ENCODE results near the gene SHF.

DNA sequence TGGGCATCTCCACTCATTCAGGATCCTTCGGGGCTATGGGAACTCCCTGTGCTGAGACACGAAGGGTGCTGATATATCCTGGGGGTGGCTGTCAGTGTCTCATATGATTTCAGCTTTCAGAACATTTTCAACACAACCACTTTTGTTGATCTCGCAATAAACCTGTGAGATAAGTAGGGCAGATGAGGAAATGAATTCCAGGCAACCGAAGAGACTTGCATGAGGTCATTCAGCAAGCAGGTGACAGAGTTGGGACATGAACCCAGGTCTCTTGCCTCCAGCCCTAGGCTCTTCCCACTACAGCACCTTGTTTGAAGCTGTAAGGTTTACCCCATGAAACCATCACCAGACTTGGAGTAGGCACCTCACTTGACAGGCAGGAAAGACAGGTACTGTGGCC is 41.4 kb downstream of the SHF start:
- TF ChIP-seq RCOR1 (IDR thresholded peaks at IDR 0.05; ENCODE audit: insufficient replicate concordance, low read length) = no peak
- no peak for TF ChIP-seq POLR2A (IDR thresholded peaks at IDR 0.05; ENCODE audit: low read depth, low read length)
- TF ChIP-seq, protein P1, sequence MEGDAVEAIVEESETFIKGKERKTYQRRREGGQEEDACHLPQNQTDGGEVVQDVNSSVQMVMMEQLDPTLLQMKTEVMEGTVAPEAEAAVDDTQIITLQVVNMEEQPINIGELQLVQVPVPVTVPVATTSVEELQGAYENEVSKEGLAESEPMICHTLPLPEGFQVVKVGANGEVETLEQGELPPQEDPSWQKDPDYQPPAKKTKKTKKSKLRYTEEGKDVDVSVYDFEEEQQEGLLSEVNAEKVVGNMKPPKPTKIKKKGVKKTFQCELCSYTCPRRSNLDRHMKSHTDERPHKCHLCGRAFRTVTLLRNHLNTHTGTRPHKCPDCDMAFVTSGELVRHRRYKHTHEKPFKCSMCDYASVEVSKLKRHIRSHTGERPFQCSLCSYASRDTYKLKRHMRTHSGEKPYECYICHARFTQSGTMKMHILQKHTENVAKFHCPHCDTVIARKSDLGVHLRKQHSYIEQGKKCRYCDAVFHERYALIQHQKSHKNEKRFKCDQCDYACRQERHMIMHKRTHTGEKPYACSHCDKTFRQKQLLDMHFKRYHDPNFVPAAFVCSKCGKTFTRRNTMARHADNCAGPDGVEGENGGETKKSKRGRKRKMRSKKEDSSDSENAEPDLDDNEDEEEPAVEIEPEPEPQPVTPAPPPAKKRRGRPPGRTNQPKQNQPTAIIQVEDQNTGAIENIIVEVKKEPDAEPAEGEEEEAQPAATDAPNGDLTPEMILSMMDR (conservative IDR thresholded peaks at IDR 0.05; ENCODE audit: low read depth, low read length) = no peak
- no peak for TF ChIP-seq CEBPB (IDR thresholded peaks at IDR 0.05; ENCODE audit: low read depth, low read length)
- TF ChIP-seq, protein P2, sequence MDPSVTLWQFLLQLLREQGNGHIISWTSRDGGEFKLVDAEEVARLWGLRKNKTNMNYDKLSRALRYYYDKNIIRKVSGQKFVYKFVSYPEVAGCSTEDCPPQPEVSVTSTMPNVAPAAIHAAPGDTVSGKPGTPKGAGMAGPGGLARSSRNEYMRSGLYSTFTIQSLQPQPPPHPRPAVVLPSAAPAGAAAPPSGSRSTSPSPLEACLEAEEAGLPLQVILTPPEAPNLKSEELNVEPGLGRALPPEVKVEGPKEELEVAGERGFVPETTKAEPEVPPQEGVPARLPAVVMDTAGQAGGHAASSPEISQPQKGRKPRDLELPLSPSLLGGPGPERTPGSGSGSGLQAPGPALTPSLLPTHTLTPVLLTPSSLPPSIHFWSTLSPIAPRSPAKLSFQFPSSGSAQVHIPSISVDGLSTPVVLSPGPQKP (IDR thresholded peaks at IDR 0.05; ENCODE audit: borderline replicate concordance, low read depth, low read length) = no peak
- TF ChIP-seq, protein P3, sequence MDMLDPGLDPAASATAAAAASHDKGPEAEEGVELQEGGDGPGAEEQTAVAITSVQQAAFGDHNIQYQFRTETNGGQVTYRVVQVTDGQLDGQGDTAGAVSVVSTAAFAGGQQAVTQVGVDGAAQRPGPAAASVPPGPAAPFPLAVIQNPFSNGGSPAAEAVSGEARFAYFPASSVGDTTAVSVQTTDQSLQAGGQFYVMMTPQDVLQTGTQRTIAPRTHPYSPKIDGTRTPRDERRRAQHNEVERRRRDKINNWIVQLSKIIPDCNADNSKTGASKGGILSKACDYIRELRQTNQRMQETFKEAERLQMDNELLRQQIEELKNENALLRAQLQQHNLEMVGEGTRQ (IDR thresholded peaks at IDR 0.05; ENCODE audit: low read depth, low read length) = no peak
- no peak for TF ChIP-seq RAD21 (IDR thresholded peaks at IDR 0.05; ENCODE audit: low read length)
- TF ChIP-seq CHD1 (IDR thresholded peaks at IDR 0.05; ENCODE audit: low read depth, low read length) = no peak
- no peak for TF ChIP-seq BHLHE40 (IDR thresholded peaks at IDR 0.05; ENCODE audit: low read depth, low read length)
- TF ChIP-seq MAFK (IDR thresholded peaks at IDR 0.05; ENCODE audit: low read depth, low read length) = no peak
